D341Med (cell line): ENCODE measurements around the gene EME1.
"Not testable (repeated sequence)": the region's sequence is repeated elsewhere in the genome, so short reads cannot be mapped to it uniquely, and the experiment has no call there.

Experiments
- DNase-seq: peaks from one replicate; pipeline ENCODE4 v3.0.0; 2012; ENCODE audit warnings: low spot score

The EME1 gene, protein sequence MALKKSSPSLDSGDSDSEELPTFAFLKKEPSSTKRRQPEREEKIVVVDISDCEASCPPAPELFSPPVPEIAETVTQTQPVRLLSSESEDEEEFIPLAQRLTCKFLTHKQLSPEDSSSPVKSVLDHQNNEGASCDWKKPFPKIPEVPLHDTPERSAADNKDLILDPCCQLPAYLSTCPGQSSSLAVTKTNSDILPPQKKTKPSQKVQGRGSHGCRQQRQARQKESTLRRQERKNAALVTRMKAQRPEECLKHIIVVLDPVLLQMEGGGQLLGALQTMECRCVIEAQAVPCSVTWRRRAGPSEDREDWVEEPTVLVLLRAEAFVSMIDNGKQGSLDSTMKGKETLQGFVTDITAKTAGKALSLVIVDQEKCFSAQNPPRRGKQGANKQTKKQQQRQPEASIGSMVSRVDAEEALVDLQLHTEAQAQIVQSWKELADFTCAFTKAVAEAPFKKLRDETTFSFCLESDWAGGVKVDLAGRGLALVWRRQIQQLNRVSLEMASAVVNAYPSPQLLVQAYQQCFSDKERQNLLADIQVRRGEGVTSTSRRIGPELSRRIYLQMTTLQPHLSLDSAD

GRCh38 chr17:50372758-50373556 is at the start of gene EME1, which contains the start of gene MRPL27:
Gene EME1 (plus strand): TSS chr17:50373229. CDS start chr17:50375209, 1,980 bp downstream.
Gene MRPL27 (minus strand): TSS chr17:50373184. CDS start chr17:50373170, 14 bp downstream.
- DNase-seq = peak; percentile 93

- DNase-seq = no peak
Measured at GRCh38 chr17:50325906-50326305, 47.1 kb upstream of the EME1 start.

GRCh38 chr17:50326831-50327364 is 46.1 kb upstream of the EME1 start:
- DNase-seq = no peak

- no peak for DNase-seq
Measured at GRCh38 chr17:50328363-50329325, 44.4 kb upstream of the EME1 start.

DNA sequence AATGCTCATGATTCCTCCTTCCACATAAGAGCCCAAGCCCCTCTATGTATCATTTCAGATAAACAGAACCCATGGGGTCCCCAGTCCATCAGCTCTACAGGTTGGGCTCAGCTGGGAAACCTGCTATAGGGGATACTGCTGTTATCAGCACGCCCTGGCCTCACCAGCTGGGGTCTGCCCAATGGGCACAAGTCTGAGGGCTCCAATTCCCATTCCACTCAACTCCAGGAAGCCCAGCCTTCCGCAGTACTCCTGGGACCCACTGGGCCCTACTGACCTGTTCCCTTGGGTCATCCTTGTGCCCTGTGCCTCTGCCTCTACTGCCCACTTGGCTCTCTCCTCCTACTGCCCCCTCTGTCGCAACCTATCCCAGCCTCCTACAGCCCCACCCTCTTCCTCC is 43.3 kb upstream of the EME1 start:
- DNase-seq = no peak

GRCh38 chr17:50330151-50330775 is 42.8 kb upstream of the EME1 start:
- no peak for DNase-seq

GRCh38 chr17:50331085-50331791 is 41.8 kb upstream of the EME1 start:
- no peak for DNase-seq

DNA sequence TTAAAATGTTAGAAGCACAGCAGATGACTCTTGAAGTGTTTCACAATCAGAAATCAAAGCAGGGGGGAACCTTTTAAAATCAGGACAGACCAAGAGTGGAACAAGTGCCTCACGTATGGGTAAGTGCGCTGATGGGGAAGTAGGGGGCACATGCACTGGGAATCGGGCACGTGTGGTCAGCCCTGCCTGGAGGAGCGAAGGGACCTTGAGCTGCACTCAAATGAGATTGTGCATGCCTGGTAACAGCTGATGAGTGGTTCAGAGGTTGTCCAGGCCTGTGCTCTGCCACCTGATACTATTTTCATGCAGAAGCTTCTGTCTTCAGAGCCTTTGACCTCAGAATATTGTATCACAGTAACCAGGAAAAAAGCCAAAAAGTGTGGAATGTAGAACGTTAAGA is 40.8 kb upstream of the EME1 start:
- DNase-seq = no peak

GRCh38 chr17:50333291-50334057 is 39.6 kb upstream of the EME1 start:
- not testable (repeated sequence) for DNase-seq

DNA sequence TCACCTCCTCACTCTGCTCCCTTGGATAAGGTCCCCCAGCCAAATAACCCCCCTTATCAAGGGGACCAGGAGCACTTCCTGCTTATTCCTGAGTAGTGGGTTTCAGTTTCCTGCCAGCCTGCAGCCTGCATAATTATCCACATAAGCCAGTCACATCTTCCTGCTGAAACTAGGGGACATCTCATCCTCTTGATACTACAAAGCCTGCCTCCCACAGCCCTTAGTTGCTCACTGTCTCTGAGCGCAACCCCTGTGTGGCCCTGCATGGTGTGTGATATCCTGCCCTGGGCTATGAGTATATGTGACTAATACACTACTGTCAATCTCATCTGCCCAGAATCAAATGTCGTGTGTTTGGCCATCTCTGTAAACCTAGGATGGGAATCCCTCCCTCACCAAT is 35.1 kb upstream of the EME1 start:
- no peak for DNase-seq

DNA sequence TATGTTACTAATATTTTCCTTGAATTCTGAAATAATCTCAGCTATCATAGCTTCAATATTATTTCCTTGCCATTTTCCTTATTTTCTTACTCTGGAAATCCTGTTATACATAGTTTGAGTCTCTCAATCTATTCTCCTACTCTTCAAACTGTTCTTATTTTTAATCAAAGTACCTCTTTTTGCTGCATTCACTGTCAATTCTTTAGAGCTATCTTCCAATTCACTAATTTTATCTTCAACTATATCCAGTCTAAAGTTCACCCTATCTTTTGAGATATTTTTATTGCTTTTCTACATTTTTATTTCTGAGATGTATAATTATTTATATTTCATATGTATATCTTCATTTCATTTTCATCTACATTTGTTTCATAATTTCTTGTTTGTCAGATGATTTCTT is 34.4 kb upstream of the EME1 start:
- no peak for DNase-seq

GRCh38 chr17:50339381-50339780 is 33.6 kb upstream of the EME1 start:
- DNase-seq = no peak

DNA sequence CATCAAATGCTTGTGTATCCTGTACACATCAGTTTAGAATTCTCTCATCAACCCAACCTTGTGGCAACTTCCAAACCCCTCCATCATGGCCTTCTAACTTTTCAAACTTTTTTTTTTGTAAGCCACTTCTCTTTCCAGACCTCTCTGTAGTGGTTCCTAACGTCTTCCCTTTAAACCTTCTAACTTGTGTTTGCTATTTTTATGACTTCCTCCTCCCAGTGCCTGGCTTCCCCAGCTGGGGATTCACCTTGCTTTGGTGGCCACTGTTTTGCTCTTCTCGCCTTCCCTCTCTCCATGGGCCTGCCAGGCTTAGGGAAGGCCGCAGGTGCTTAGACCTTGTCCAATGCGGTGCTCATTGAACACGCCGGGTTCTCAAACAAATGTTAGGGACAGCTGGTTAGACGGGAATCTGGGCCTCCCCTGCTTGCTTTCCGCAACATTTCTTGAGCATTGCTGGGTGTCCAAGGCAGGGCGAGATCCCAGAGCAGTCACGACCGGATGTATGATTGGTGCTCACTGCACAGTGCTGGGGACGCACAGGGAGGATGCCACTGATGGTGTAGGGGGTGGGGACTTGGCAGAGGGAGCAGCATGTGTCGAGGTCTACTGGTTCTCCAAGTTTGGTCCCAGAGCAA is 28.2 kb upstream of the EME1 start:
- DNase-seq = peak; percentile 40

DNA sequence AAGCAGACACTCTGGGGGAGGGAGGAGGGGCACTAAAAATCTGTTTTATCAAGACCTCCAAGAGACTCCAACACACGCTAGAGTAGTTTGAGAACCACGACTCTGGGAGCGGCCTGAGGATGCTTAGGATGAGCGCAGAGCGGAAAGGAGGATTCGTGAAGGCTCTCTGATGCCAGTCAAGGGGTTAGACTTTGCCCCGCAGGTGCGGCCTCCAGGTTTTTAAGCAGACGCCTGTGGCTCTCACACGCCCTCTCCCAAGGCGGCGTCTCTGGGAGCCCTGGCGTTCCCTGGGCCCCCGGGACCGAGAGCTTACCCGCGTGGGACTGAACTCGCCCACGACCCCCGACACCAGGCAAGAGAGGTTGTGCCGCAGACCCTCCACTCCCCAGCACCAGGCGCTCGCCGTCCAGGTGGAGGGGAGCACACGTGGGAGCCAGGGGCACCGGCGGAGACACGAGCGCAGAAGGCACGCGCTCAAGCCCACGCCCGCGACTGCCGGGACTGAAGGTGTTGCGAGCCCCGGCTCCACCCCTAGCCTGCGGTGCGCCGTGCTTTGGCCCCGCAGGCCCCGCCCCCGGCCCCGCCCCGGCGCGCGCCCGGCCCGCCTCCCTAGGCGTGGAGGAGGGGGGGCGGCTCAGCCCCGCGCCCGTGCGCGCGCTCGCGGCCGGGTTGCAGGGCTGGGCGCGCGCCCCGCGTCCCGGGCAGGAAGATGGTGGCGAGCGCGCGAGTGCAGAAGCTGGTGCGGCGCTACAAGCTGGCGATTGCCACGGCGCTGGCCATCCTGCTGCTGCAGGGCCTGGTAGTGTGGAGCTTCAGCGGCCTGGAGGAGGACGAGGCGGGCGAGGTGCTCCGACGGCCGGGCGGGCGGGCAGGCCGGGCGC is 27.4 kb upstream of the EME1 start, which contains the start of gene XYLT2:
XYLT2 (plus strand) TSS at position 695 of the 881 bp plus-strand sequence; CDS start at position 710, 15 bp downstream.
- peak; percentile 100 for DNase-seq

DNA sequence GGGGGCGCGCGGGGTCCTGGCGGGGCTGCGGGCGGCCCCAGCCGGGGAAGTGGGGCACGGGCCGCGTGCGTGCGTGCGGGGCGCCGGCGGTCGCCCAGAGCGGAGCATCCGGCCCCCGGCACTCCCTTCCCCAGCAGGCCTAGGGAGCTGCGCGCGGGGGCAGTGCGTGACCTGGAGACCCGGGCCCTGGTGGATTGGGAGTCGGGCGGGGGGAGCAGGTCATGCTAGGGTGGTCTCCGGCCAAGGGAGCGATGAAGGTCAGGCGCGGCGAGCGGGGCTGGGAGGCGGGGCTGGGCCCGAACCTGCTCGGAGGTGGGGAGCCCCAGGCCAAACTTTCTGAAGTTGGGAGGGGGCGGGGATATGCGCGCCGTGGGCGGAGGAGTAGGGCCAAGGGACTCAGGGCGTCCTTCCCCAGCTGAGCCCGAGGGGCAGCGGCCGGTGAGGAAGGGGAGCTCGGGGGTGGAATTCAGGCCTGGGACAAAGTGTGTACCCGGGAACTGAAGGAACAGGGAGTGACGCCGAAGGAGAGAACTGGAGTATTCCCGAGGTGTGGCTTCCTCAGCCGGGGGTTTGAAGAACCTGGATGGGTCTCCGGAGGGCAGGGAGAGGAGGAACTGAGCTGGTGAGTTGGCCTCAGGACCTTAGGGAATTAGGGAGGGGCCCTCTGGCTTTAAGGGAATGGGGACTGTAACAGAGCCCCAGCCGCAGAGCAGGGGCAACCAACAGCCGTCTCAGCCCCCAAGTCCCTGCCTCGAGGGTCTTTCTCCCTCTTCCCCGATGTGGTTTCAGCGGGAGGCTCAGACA is 26.5 kb upstream of the EME1 start:
- peak; percentile 65 for DNase-seq

- peak; percentile 43 for DNase-seq
Measured at GRCh38 chr17:50347117-50347893, 25.7 kb upstream of the EME1 start.
